Measurements from ENCODE around the gene CREG1. TPM values are rescaled to one million over a fixed set of nuclear protein-coding genes. Genes with fewer than 3 reads are reported as not detected.

CREG1 gene
- total RNA-seq, 1 donor from 2014 or later = 171 TPM

DNA sequence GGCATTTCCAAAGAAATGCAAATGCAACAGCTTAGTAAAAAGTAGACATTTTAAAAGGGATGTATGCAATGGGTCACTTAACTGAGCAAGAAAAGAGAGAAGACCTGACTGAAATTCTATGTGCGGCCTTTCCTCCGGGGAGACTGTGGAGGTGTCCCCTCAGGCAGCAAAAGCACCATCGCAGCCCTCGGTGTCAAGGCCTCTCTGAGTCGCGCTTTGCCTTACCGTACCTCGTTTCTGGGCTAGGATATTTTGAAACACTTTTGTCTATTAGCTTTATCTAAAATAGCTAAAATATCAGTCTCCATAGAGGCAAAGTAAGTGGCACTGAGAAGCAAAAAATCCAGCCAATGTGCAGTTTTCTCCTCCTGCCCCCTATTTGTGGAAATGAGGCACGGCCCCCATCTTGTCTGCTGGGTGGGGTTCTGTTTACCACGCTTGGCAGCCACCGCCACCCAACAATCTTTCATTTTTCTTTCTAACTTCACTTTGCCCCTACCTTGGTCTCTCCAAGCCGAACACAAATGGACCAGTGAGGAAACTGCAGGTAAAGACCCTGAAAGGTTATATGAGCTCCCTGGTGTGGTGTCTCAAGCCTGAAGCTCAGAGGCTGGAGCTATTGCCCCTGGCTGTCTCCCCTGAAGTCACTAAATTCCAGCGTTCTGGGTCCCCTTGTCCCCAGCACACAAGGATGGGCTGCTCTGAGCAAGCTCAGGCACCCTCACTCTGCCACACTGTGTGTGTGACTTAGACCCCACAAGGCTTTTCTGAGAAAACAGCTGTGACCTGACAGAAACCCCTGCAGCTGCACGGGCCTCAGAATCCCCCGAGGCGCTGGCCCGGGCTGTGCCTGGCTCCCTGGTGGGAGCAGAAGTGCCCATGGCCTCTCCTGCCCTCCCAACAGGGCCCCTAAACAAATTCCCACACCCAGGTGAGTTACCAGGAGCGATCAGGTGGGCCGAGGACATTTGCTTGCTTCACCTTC is 36.9 kb downstream of the CREG1 start:
- H3K27me3 ChIP-seq = no peaks in the 10 kb centered on the region
- H3K4me3 ChIP-seq = peak overlapping the region; percentile 36
- peak overlapping the region; percentile 48 for H3K27ac ChIP-seq
- no peaks in the 10 kb centered on the region for H3K4me1 ChIP-seq
- no peak for DNase-seq
- no peak for ATAC-seq
- intact Hi-C loops (cut with DNase I) = no loop called here
- TF ChIP-seq, protein P1, sequence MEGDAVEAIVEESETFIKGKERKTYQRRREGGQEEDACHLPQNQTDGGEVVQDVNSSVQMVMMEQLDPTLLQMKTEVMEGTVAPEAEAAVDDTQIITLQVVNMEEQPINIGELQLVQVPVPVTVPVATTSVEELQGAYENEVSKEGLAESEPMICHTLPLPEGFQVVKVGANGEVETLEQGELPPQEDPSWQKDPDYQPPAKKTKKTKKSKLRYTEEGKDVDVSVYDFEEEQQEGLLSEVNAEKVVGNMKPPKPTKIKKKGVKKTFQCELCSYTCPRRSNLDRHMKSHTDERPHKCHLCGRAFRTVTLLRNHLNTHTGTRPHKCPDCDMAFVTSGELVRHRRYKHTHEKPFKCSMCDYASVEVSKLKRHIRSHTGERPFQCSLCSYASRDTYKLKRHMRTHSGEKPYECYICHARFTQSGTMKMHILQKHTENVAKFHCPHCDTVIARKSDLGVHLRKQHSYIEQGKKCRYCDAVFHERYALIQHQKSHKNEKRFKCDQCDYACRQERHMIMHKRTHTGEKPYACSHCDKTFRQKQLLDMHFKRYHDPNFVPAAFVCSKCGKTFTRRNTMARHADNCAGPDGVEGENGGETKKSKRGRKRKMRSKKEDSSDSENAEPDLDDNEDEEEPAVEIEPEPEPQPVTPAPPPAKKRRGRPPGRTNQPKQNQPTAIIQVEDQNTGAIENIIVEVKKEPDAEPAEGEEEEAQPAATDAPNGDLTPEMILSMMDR (IDR thresholded peaks at IDR 0.05) = no peak
- H3K36me3 ChIP-seq = no peaks in the 10 kb centered on the region
- H3K9me3 ChIP-seq = no peaks in the 10 kb centered on the region

DNA sequence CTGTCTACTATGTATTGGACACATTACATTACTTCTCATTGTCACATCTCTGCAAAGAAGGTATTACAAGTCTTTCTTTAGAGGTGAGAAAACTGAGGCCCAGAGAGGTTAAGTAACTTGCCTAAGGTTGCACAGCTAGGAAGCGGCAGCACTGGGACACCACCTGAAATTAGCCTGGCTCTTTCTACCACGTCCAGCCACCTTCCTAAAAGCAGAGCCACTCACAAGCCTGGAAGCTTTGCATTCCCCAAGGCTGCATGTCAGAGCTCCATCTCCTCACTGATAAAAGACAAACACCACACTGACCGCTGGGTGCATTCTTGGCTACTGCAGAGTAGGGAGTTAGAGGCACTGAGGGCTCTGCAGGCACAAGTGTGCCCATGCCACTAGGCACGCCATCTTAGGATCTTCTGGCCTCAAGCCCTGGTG is 37.7 kb downstream of the CREG1 start:
- Histone ChIP-seq H3K9me3 (no peaks in the 10 kb centered on the region), H3K27ac (no peak overlapping the region), H3K4me1 (no peaks in the 10 kb centered on the region), H3K4me3 (peak overlapping the region; percentile 36), H3K36me3 (no peaks in the 10 kb centered on the region), H3K27me3 (no peaks in the 10 kb centered on the region)
- DNase-seq (no peak), ATAC-seq (no peak)
- intact Hi-C loops (cut with DNase I) = no loop called here
- TF ChIP-seq, protein P1 (IDR thresholded peaks at IDR 0.05) = no peak

DNA sequence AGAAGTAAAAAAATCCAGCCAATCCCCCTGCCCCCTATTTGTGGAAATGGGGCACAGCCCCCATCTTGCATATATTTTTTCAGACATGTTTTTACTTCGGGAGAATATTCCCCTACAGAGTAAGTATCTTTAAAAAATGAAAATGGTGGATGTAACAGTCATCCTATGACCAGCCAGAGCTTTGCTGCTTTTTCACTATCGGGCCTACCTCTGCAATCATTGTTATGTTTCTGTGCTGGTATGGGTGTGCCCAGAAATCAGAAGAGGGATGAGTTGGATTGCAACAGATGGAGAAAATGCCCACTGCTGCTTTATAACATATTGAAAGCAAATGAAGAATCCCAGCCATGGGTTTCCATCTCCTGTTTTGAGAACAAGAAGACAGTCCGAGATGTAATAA is 38.1 kb downstream of the CREG1 start:
- intact Hi-C loops (cut with DNase I) = no loop called here
- Histone ChIP-seq H3K27me3 (no peaks in the 10 kb centered on the region), H3K27ac (no peak overlapping the region), H3K9me3 (no peaks in the 10 kb centered on the region), H3K4me1 (no peaks in the 10 kb centered on the region), H3K36me3 (no peaks in the 10 kb centered on the region), H3K4me3 (peak overlapping the region; percentile 36)
- DNase-seq = no peak
- TF ChIP-seq, protein P1 (IDR thresholded peaks at IDR 0.05) = no peak
- no peak for ATAC-seq

DNA sequence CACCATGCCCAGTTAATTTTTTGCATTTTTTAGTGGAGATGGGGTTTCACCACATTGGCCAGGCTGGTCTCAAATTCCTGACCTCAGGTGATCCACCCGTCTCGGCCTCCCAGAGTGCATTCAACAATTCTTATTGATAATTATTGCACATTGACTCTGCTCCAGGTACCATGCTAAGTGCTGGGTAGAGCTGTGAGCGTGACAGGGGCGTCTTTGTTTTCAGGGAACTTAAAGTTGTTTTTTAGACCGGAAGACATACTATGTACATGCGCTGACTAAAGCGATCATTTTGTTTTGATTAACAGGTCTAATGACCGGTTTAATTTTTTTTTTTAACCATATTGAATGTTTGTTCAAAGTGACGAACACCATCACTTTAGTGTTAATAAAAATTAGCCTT is 39.3 kb downstream of the CREG1 start:
- no peaks in the 10 kb centered on the region for H3K9me3 ChIP-seq
- H3K27me3 ChIP-seq = no peaks in the 10 kb centered on the region
- H3K4me1 ChIP-seq = no peaks in the 10 kb centered on the region
- DNase-seq = no peak
- intact Hi-C loops (cut with DNase I) = no loop called here
- no peak overlapping the region for H3K27ac ChIP-seq
- no peak overlapping the region for H3K4me3 ChIP-seq
- no peaks in the 10 kb centered on the region for H3K36me3 ChIP-seq
- TF ChIP-seq, protein P1 (IDR thresholded peaks at IDR 0.05) = no peak
- ATAC-seq = no peak

DNA sequence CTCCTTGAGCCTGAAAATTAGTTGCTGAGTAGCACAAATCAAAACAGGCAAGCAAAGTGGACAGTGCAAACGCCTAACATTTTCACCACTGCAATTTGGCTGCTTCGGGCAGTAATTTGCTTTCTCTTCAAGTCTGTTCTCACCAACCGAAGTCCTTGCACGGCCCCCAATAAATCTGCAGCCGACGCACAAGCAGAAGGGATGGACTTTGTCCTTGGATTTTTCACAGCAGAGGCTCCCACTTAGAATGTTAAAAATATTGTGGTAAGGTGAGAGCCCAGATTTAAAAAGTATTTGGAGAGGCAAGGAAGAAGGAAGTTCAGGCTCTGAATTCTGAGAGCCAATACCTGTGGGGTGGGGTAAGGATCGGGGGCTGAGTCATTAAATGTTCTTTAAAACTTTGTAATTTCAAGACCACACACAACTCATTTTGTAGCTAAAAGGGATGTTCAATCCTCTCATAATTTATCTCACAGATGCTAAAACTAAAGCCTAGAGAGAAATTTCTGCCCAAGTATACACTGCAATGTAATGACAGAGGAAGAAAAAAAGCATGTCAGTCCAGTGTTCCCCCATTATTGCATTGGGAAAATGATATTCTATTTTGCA is 41.4 kb downstream of the CREG1 start:
- DNase-seq (no peak), ATAC-seq (no peak)
- H3K27me3 ChIP-seq = no peaks in the 10 kb centered on the region
- no peaks in the 10 kb centered on the region for H3K36me3 ChIP-seq
- H3K27ac ChIP-seq = no peak overlapping the region
- TF ChIP-seq, protein P1 (IDR thresholded peaks at IDR 0.05) = no peak
- H3K9me3 ChIP-seq = no peaks in the 10 kb centered on the region
- no peaks in the 10 kb centered on the region for H3K4me1 ChIP-seq
- intact Hi-C loops (cut with DNase I) = no loop called here
- no peak overlapping the region for H3K4me3 ChIP-seq
